Left kidney (tissue), 2 donors: ENCODE results near the gene FIBP. TPM values are rescaled to one million over a fixed set of nuclear protein-coding genes. Genes with fewer than 3 reads are reported as not detected.

Experiments used
- DNase-seq: peaks from one replicate; pipeline ENCODE4 v3.0.0-alpha.2; 2013
- polyA plus RNA-seq: library from polyadenylated mRNA; unstranded; fragments of 120-200 nt; gene quantifications from one replicate; pipeline ENCODE4 v1.2.1, GENCODE V29; 2013; ENCODE audit not compliant: insufficient read length

Gene FIBP
- polyA plus RNA-seq, 1 donor = 96.0 TPM

DNA sequence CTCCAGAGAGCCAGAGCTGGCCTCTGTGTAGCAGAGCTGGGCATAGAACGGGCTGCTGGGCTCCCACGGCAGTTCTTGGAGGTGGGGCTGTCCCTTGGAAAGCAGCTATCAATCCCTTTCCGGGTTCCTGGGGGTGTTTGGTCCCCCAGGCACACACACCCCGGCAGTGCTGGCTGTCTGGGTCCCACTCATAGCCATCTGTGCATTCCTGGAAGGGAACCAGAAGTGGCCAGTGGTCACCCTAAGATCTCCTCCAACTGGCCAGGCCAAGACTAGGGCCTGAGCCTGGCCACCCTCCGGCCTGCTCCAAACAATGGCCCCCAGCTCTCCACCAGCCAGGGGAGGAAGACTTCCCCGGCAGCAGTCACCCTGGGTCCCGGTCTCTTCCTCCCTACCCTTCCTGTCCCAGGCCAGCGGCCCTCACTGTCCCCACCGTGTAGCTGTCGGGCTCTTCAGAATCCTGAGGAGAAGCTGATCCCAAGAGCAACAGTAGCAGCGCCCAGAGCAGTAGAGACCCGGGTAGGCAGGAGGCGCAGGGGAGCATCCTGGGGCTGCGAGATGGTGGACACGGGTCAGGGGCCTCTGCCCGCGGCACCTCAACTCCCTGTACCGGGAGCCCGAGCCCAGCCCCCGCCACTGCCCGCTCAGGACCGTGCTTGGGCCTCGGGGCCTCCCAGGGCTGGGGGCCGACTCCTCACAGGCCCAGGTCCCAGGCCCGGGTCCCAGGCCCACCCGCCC is 16.3 kb downstream of the FIBP start:
- no peak for DNase-seq

DNA sequence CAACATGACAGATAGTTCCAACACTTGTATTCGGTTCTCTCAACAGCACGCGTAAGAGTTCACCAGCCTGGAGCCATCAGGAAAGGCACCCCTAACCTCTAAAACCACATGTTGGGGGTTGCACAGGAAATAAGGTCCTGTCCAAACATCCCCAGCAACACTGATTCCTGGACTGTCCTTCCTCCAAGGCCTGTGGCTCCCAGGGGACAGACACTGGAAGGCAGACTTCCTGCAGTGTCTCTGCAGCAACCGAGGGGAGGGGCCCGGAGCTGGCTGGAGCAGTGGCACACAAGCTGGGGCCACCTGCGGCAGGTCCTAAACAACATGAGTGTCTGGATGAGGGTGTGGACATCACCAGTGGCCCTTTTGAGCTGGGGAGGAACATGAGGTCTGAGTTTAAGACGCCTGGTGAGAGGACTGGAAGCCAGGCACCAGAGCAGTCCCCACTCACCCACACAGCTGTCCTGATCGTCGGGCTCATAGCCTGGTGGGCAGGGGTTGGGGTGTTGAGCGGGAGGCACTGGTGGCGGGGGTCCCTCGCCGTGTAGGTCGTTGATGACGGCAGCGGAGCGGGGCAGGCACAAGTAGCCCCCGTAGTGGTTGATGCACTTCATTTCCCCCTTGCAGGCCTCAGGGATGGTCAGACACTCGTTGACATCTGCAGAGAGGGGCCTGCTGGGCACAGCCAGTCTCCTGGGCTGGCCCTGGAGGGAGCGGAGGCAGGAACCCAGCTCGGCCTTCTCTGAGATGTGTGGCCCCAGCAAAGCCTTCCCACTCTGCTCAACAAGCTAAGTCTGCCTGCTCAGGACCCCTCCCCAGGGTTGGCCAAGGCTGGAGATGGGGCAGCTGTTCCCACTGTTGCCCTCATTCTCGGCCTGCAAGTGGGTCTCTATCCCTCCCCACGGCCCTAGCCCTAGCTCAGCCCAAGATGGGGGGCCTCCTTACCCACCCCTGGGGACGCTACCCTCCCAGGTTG is 17.3 kb downstream of the FIBP start:
- no peak for DNase-seq

DNA sequence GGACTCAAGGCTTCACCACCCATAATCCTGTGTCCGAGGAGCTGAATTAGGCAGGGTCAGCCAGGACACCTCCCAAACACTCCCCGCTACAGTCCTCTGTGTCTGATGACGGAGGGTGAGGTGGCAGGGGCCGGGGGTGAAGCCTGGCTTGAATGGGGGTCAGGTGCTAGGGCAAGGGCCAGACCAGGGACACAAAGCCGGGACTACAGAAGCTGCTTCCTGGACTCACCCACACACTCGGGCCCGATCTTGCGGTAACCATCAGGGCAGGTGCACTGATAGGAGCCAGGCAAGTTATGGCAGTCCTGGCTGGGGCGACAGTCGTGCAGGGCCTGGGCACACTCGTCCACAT is 18.0 kb downstream of the FIBP start:
- no peak for DNase-seq

DNA sequence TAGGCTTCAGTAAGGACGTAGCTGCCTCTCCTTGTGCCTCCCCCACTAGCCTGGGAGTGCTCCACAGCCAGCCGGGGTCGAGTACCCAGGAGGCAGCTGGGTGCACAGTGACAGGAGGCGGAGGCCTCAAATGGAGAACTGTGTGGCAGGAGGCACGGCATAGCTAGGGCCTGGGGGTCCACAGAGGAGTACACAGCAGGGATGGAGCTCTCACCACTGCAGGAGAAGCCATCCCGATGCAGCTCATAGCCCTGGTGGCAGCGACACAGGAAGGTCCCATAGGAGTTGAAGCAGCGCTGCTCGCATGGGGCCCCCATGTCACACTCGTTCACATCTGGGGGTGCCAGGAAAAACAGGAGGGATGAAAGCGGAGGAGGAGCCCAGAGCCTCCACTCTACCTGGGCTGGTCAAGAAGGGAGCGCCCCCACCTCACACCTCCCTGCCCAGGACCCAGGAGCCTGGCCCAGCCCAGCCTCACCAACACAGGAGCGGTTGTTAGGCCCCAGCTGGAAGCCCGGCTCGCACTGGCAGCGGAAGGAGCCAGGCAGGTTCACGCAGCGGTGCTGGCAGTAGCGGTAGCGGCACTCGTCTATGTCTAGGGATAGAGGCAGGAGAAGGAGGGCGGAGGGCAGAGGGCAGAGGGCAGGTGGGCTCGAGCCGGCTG is 18.5 kb downstream of the FIBP start:
- no peak for DNase-seq

DNA sequence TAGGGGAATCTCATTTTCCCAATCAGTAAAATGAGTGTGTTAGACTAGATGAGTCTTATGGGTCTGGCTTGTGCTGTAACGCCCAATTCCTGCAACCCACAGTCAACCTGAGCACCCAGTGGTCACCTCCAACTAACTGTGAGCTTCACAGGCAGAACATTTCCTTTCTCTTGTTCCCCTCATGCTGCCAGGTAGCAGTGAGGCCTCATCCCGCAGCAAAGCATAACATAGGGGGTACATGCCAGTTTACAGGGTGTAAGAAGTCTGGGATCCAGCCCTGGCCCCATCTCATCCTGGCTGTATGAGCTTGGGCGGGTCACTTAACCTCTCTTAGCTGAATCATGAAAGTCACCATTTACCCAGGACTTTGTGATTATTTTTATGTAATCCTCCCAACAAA is 19.4 kb downstream of the FIBP start:
- no peak for DNase-seq

DNA sequence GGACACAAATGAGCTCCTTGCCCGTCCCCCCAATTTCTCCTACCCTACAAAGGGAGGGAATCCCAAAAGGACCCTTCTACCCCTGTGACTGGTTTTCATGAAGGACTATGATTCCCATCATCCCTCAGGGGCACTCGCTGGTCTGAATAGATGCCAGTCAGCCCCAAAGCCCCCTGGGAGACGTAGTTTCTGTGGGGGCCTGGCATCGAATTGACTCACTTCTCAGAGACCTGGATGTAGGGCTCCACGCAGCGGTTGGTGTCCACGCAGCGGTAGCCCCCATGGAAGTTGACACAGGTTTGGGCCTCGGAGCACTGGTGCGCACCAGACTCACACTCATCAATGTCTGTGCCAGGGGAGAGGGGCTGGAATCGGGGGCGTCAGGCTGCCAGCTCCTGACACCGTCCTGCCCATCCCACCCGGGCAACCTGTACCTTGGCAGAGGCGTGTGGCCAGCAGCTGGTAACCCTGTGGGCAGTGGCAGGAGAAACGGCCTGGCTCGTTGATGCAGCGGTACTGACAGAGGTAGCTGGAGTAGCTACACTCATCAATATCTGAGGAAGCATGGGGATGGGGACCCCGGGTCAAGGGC is 20.1 kb downstream of the FIBP start:
- DNase-seq = no peak

DNA sequence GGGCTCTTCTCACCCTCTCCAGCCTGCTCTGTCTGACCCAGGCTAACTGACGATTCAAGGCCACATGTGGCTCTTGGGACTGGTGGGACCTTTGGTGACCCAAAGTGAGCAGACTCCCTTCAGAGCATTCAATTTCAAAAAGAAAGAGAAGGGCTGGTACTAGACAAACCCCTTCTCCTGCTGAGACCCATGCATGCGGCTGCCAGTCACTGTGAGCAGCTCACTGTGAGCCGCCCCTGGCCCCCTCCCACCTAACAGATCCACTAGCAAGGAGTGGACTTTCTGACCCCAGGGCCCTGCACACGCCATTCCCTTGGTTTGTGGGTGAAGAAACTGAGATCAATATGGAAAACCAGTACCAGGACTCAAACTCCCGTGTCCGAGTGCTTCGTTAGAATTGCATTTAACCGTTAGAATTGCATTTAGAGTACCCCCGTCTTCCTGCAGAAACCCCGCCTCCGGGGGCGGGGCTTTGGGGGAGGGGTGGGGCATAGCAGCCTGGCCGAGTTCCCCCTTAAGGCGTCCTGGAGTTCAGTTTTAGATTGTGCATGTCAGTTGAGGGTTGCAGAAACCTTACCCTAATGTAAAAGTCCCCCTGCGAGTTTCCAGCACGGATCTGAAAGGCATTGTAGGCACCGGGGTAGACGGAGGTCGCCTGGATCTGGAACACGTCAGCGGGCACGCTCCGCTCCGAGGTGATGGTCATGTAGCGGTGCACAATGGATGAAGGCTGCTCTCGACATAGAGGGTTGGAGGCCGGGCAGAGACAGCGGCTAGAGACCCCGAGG is 20.8 kb downstream of the FIBP start:
- DNase-seq = no peak

DNA sequence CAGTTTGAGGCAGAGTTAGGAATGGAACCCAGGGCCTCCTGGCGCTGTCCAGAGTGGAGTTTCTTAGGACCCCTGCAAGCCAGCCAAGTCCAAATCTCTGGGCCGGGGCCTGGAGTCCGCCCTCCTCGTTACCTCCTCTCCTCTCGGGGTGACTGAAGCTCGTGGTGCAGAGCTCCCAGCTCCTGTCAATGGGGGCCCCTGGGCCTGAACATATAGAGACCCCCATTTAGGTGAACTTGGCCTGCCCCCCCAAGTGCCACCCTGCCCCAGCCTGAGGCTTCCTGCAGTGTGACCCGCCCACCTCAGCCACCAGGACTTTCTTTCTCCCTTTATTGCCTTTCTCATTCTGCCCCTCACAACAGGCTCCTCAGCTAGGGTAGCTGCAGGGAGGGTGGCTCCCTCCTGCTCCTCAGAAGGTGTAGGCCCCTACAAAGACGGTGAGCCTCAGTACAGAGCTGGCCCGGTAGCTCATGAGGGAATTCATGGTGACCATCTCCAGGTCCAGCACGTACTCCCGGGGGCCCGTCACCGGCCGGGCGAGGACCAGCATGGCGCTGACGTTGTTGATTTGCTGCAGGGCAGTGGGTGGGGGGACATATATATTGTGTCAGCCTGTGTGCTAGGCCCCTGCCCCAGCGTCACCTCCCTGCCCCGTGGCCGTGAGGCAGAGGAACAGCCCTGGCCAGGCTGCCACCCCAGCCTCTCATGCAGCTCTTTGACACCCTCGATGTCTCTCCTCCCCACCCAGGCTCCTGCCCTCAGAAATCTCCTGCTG is 21.6 kb downstream of the FIBP start:
- DNase-seq = no peak

DNA sequence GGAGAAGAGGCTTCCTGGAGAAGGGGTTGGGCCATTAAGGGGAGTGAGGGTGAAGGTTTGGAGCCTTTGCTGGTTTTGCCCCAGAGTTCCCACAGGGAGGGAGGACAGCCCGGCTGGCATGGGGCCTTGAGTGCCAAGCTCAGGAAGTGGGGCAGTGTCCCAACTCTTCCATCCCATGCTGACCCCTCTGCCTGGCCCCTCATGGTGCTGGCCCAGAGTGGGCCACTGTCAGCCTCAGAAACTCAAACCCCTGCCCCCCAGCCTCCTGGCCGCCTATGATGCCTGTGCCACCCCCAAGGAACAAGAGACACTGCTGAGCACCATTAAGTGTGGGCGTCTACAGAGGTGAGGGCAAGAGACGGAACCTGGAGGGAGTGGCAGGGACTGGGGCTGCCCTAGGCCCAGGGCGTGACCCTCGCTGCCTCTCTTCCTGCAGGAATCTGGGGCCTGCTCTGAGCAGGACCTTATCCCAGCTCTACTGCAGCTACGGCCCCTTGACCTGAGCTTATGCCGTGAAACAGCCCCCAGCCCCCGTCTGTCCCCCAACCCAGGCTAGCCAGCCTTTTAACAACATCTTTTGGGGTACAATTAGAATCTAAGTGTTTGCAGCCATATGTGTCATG is 22.6 kb downstream of the FIBP start:
- DNase-seq = no peak

DNA sequence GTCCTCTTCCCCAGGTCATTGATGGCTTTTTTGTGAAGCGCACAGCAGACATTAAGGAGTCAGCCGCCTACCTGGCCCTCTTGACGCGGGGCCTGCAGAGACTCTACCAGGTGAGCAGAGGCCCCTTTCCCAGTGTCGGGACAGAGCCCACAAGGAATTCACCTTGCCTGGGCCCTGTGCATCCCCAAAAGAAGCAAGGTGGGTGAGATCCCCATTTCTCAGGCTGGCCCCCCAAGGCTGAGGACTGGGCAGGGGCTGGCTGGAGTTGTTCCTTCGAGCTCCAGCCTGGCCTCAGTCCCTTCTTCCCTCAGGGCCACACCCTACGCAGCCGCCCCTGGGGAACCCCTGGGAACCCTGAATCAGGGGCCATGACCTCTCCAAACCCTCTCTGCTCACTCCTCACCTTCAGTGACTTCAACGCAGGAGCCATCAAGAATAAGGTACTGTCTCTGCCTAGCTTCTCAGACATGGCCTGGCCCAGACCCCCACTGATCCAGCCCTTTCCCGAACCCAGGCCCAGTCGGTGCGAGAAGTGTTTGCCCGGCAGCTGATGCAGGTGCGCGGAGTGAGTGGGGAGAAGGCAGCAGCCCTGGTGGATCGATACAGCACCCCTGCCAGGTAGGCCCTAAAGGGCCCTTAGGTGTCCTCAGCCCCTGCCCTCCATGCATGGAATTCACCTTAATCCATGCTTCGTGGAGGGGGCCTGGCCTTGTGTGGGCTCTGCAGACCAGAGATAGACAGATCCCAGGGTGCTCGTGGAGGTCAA is 23.4 kb downstream of the FIBP start:
- no peak for DNase-seq

DNA sequence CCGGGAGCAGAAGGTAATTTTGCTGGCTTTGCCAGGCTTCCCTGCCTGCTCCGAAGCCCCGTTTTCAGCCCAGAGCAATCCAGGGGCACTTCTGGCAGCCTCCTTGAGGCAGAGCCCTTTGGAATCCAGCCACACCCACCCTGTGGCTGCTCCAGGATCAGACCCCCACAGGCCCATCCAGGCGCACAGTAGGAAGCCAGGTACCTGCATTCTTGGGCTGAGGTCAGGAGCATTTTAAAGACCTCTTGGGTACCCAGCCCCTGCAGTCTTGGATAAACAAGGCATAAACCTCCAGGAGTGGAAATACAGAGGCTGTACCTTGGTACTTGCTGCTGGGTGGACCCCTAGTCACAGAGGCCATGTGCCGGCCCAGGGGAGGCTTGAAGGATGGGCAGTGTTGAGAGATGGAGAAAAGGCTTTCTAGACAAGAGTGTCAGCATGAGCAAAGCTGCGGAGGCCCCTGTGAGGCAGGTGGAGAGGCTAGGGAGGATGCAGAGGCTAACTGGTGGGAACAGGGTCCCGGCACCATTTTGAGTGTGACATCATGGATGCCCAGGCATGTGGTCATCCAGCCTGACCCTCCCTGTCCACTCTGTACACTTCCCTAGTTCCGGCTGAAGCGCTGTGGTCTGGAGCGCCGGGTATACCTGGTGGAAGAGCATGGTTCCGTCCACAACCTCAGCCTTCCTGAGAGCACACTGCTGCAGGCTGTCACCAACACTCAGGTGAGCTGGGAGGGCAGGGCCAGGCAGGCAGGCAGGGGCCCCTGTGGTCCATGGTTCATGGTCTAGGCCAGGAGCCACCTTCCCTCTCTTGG is 24.2 kb downstream of the FIBP start:
- no peak for DNase-seq

DNA sequence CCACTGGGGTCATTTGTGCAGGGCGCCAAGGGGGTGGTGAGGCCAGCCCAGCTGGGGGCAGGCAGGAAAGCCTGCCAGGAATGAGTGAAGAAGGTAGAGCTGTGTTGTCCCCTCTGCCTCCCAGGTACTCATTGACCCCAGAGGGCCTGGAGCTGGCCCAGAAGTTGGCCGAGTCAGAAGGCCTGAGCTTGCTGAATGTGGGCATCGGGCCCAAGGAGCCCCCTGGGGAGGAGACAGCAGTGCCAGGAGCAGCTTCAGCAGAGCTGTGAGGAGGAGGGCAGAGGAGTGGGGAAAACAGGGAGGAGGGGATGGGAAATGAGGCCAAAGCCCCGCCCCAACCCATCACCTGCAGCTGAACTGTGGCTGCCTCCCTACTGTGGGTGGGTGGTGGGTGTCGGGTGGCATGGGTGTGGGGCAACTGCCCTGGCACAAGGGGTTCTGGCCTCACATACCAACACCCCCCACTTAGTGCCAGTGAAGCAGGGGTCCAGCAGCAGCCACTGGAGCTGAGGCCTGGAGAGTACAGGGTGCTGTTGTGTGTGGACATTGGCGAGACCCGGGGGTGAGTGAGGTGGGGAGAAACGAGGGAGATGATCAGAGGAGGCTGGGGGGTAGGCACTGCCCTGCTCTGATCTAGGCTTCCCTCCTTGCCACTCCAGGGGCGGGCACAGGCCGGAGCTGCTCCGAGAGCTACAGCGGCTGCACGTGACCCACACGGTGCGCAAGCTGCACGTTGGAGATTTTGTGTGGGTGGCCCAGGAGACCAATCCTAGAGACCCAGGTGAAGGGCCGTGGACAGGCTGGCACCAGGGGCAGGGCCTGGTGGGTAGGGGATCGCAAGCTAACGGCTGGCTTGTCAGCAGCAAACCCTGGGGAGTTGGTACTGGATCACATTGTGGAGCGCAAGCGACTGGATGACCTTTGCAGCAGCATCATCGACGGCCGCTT is 25.1 kb downstream of the FIBP start:
- DNase-seq = no peak

DNA sequence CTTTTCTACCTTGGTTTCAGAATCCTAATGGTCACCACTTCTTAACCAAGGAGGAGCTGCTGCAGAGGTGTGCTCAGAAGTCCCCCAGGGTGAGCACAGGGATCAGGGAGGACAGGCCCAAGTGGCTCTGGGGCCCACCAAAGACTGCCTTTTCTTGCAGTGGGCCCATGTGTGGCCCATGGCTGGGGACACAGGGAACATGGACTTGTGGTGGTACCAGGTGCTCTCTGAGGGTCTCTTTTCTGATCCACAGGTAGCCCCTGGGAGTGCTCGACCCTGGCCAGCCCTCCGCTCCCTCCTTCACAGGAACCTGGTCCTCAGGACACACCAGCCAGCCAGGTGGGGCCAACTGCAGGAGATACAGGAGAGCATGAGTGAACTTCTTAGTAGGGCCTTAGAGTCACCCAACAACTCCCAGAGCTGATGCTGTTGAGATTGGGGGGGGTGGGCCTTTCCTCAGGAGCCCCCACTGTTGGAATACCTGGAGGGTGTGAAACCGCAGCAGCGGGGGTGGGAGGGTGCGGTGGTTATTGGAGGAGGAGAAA is 26.0 kb downstream of the FIBP start:
- DNase-seq = no peak

DNA sequence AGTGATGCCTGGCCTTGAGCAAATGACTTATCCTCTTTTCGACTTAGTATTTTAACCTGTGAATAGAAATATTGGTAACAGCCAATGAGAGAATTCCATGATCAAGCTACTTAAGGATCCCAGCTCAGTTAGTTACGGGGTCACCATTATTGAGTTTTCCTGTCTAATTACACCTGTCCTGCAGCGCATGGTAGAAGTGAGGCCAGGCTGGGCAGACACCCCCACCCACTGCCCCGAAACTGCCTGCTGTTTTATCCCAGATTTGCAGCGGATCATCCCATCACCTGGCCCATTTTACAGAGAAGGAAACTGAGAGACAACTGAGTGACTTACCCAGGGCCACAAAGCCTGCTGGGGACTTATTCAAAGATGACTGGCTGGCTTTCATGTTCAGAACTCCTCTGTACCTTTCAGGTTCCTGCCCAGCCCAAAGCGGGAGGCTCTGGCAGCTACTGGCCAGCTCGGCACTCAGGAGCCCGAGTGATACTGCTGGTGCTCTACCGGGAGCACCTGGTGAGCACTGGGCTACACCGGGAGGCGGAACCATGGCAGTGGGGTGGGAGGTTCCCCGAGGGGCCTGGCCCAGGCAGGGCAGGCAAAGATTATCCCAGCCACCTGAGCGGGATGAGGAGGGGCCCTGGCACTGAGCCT is 26.6 kb downstream of the FIBP start:
- DNase-seq = no peak

DNA sequence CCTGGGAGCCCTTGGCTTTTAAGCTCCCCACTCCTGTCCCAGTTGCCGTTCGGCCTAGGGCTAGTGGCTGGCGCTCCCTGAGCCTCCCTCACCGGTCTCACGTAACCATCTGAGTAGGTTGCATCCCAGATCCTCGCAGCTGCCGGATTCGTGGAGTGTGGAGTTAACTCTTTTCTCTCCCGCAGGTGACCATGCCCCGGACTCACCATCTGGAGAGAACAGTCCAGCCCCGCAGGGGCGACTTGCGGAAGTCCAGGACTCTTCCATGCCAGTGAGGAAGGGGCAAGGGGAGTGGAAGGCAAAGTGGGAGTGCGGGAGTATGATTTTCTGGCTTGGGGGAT is 27.1 kb downstream of the FIBP start:
- no peak for DNase-seq

DNA sequence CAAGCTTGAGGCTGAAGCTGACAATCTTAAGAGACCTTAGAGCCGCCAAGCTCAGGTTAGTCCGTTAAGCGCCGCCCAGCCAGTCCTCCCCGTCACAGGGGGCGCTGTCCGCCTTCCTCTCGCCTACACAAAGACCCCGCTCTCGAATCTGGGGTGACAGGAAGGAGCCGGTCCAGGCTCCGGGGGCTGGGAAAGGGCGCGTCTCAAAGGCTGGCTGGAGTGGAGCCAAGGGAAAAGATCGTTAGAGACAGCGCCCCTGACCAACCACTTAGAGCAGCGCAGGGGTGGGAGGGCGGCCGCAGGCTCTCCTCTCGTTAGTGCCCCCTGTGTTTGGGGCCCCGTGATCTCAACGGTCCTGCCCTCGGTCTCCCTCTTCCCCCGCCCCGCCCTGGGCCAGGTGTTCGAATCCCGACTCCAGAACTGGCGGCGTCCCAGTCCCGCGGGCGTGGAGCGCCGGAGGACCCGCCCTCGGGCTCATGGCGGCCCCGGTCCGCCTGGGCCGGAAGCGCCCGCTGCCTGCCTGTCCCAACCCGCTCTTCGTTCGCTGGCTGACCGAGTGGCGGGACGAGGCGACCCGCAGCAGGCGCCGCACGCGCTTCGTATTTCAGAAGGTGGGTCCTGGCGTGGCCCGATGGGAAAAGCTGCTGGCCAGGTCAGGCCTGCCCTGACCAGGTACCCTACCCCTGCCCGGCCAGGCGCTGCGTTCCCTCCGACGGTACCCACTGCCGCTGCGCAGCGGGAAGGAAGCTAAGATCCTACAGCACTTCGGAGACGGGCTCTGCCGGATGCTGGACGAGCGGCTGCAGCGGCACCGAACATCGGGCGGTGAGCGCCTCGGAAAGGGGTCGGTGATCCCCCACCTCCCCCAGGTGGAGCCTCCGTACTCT is 27.8 kb downstream of the FIBP start, which contains the start of gene MUS81:
Gene MUS81 (plus strand): TSS at position 156 of the 887 bp plus-strand sequence. CDS start 321 bp downstream, at position 477.
- DNase-seq = peak; percentile 99
